GM12872 (cell line): ENCODE results near the gene ELF4.

Experiments used
- TF ChIP-seq, protein P1 (sequence below): IDR thresholded peaks from 3 replicates; pipeline ENCODE4 v1.5.1; 2011; ENCODE audit warnings: low read depth, mild to moderate bottlenecking, low read length, moderate library complexity; ENCODE audit not compliant: insufficient read depth

ELF4 gene

DNA sequence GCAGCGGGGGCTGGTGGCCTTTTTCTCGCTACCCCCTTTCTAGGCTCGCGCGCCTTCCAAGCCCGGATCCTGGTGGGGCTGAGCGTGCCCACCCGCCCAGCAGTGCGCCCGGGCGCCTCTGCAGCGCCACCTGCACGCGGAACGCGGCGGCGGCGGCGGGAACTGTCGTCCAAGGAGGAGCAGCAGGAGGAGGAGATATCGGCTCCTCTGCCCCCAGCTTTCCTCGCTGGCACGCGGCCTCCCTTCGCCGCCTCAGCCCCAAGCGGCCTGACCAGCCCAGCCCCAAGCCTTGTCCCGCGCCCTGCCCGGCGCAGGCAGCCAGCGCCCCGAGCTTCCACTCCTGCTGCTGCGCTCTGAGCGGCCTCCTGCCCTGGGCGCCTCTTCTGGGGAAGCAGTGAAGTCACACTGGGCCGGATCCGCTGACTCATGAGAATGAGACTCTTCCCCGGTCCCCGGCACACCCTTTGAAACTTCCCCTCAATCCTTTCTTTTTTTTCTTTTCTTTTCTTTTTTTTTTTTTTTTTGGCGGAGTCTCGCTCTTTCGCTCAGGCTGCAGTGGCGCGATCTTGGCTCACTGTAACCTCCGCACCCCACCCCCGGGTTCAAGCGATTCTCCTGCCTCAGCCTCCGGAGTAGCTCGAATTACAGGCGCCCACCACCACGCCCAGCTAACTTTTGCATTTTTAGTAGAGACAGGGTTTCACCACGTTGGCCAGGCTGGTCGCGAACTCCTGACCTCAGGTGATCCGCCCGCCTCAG lies 10.6 kb upstream of the ELF4 start:
- TF ChIP-seq, protein P1, sequence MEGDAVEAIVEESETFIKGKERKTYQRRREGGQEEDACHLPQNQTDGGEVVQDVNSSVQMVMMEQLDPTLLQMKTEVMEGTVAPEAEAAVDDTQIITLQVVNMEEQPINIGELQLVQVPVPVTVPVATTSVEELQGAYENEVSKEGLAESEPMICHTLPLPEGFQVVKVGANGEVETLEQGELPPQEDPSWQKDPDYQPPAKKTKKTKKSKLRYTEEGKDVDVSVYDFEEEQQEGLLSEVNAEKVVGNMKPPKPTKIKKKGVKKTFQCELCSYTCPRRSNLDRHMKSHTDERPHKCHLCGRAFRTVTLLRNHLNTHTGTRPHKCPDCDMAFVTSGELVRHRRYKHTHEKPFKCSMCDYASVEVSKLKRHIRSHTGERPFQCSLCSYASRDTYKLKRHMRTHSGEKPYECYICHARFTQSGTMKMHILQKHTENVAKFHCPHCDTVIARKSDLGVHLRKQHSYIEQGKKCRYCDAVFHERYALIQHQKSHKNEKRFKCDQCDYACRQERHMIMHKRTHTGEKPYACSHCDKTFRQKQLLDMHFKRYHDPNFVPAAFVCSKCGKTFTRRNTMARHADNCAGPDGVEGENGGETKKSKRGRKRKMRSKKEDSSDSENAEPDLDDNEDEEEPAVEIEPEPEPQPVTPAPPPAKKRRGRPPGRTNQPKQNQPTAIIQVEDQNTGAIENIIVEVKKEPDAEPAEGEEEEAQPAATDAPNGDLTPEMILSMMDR = peak; percentile 48

DNA sequence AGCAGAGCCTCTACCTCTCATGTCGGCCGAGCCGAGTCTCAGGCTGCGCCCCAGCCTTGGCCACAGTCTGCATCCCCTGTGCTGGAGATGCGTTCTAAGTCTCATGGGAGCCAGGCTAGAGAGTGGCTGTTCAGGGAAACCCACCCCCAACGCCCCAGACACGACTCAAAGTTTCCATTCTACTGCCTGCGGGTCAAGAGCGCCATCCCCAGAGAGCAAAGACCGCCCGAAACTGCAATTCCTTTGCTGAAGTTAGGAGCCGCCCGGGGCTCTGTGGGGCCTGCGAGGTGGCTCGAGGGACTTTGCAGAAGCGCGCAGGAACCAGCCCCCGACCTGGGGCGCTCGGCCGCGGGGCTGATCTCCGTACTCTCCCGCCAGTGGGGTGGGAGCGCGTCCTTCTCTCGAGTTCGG lies 10.0 kb upstream of the ELF4 start:
- TF ChIP-seq, protein P1 = no peak

DNA sequence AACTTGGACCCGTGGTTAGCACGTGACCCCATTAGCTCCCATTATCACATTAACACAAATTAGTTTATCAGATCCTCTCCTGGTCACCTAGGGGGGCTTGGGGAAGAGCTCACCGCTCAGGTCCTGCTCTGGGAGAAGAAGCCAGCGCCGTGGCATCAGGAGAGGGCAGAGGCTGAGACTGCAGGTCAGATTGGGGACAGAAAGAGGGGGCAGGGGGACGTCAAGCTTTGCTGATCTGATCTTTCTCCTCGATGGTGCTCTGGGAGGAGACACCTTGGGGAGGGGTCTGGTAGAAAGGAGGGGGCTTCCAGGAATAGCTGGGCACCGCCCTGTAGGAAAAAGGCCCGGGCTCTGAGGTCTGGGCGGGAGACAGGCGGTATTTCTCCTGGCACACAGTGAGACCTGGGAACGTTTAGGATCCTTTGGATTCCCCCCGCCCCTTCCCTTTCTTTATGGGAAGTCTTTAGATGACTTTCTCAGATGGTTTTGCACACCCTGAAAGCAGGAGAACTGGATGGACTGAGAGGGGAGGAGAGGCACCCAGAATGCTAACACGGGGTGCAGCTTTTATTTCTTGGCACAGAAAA lies 9.1 kb upstream of the ELF4 start:
- TF ChIP-seq, protein P1 = no peak

DNA sequence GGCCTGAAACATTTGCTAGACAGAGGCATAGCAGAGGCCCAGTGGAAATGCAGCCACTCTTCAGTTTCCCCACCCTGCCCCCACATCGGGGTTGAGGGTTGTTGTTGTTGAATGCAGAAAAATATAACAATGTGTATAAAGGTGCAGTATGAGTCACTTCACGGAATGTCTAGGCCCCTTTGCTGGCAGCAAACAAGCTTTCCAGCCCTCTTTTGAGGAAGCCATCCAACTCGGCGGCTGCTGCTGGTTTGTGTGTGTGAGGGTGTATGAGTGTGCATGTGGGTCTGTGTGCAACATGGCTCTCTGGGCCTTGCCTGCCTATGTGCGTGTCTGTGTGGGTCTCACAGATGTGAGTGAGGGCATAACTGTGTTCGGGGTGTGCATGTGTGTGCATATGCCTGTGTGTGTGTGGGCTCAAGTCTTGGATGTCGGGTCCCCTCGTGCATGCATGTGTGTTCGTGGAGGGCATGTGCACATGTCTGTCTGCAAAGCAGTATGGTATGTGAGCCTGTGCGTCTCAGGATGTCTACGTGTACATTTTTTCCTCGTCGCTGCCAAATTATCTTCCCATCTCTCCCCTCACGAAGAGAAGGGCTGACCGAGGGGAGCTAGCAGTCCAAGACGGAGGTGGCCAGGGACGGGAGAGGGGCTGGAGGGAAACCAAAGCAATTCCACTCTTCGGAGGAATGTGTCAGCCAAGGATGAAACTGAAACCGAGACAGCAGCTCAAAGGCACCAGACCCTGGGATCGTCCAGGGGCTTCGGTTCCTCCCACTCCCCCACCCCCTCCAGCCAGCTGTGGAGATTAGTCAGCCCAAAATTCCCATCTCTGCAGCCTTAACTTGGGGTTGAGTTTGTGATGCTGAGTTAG lies 8.4 kb upstream of the ELF4 start:
- TF ChIP-seq, protein P1 = no peak

DNA sequence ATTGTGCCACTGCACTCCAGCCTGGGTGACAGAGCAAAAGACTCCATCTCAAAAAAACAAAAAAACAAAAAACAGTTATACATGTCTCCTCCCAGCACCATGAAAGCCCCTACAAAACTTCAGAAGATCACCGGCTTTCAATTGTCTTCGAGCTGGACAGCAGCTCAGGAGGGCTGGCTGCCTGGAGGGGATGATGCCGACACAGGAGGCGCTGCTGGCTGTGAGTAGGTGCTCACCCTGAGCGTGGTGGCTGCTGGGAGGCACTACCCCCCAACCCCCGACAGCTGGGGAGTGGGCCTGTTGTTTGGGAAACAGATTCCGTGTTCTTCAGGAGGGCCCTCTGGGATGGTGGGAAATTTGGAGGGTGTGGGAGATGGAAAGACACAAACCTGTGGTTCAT lies 6.9 kb upstream of the ELF4 start:
- TF ChIP-seq, protein P1 = no peak

DNA sequence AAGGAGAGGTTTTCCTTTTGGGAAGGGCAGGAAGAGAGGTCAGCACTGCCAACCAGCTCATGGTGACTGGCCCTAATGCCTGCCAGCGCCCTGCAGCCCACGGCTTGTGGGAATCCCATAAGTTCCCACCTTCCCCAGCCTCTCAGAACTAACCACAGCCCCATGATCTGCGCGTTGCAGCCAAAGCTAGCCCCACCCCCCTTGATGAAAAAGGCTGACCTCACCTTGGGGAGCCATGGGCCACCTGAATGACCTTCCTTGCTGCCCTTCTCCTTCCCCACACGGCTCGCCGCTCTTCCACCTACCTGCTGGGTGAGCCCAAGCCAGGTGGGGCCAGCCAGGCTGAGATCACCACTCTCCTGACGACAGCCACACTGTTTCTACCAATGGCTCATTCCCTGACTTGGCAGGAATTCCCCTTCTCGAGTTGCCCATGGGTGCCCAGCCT lies 3.9 kb upstream of the ELF4 start:
- TF ChIP-seq, protein P1 = no peak
